H1 (cell line): ENCODE measurements around the gene POLN. TPM values are rescaled to one million over a fixed set of nuclear protein-coding genes. Genes with fewer than 3 reads are reported as not detected.

ENCODE experiments used
- GTF2F1 ChIP-seq: IDR thresholded peaks from 2 replicates; pipeline ENCODE4 v1.6.1; 2012; ENCODE audit warnings: low read depth, low read length, improper control_type of control experiment, borderline replicate concordance
- HDAC2 ChIP-seq, 2 experiments: fragments of 300-600 bp in 1 of 2; sonication (generic) in 1 of 2; IDR thresholded peaks; 2 replicates each; pipeline ENCODE4 v1.6.1; 2011 to 2012; ENCODE audit warnings: low read depth in 2 of 2, low read length in 2 of 2, mild to moderate bottlenecking in 2 of 2, moderate library complexity in 2 of 2, borderline replicate concordance in 1 of 2, inconsistent platforms in 1 of 2
- PHF8 ChIP-seq: fragments of 200-600 bp; sonication (generic); conservative IDR thresholded peaks from 2 replicates; pipeline ENCODE4 v1.7.1; 2012; ENCODE audit warnings: low read depth, mild to moderate bottlenecking, inconsistent platforms, low read length, moderate library complexity
- SP1 ChIP-seq: IDR thresholded peaks from 2 replicates; pipeline ENCODE4 v1.6.1; 2011; ENCODE audit warnings: low read depth, low read length
- SP2 ChIP-seq: IDR thresholded peaks from 2 replicates; pipeline ENCODE4 v1.6.1; 2012; ENCODE audit warnings: mild to moderate bottlenecking, low read length, inconsistent platforms
- SRF ChIP-seq: IDR thresholded peaks from 2 replicates; pipeline ENCODE4 v1.6.1; 2011; ENCODE audit warnings: mild to moderate bottlenecking, low read depth, low read length, moderate library complexity
- TEAD4 ChIP-seq: IDR thresholded peaks from 2 replicates; pipeline ENCODE4 v1.6.1; 2012; ENCODE audit warnings: low read depth, low read length, inconsistent platforms, mixed read lengths
- polyA plus RNA-seq, 7 experiments: library from polyadenylated mRNA; depleted of rRNA in 3 of 7; stranded (reverse) in 5 of 7; unstranded in 2 of 7; fragments of >200 nt in 5 of 7; fragments of 200-250 nt in 2 of 7; gene quantifications; 1 replicate in 5 of 7; 2 replicates in 1 of 7; 4 replicates in 1 of 7; pipeline versions ENCODE4 v1.2.1 to v1.2.3, GENCODE V29; 2011 to 2013; ENCODE audit warnings: missing spikeins in 2 of 7, mixed read lengths in 2 of 7
- total RNA-seq: library from RNA; stranded (reverse); fragmentation: NEBNext Ultra II Directional; extraction: Animal tissue kit (Norgen Biotek cat#: 25700); gene quantifications from 2 replicates; pipeline ENCODE4 v1.2.1, GENCODE V29; 2021

POLN gene
- total and polyA plus RNA-seq, 2 of the 8 experiments (the other 6 are each of a cell fraction or from before 2014, with no cell fraction given), result 0.98 to 1.5 TPM

GRCh38 chr4:2290488-2290887, 48.6 kb upstream of the POLN start (continued):
- TF ChIP-seq PHF8, result no peak
- TF ChIP-seq HDAC2 (IDR thresholded peaks at IDR 0.05; ENCODE audit: borderline replicate concordance in 1 of 2, low read depth in 2 of 2, low read length in 2 of 2), result no peak
- no peak for TF ChIP-seq SP2
- TF ChIP-seq SRF, result no peak
- no peak for TF ChIP-seq GTF2F1
- no peak for TF ChIP-seq TEAD4
- no peak for TF ChIP-seq SP1
